A549 (cell line): Measurements from ENCODE around the gene HNRNPLL.

ENCODE experiments used
- CBX8 ChIP-seq: fragments of 200-600 bp; sonication (generic); IDR thresholded peaks from 2 replicates; pipeline ENCODE4 v1.6.1; 2016
- CHD2 ChIP-seq: fragments of 150-350 bp; IDR thresholded peaks from 2 replicates; pipeline ENCODE4 v1.6.1; 2014; ENCODE audit warnings: low read length; ENCODE audit not compliant: partially characterized antibody
- CHD4 ChIP-seq: fragments of 200-600 bp; sonication (generic); IDR thresholded peaks from 2 replicates; pipeline ENCODE4 v1.6.1; 2016; ENCODE audit warnings: antibody characterized with exemption, mild to moderate bottlenecking, borderline replicate concordance
- CTCF ChIP-seq: fragments of >200 bp; sonication (Bioruptor Twin); formaldehyde crosslinking; IDR thresholded peaks from 3 replicates; pipeline ENCODE4 v1.5.1; 2016
- EHF ChIP-seq: fragments of 250-450 bp; sonication (Bioruptor Pico); IDR thresholded peaks from 2 replicates; pipeline ENCODE4 v1.5.0; 2020; ENCODE audit warnings: mild to moderate bottlenecking
- MYC ChIP-seq: IDR thresholded peaks from 2 replicates; pipeline ENCODE4 v1.6.1; 2012; ENCODE audit warnings: mild to moderate bottlenecking, inconsistent platforms, low read length, improper control_type of control experiment, borderline replicate concordance
- POLR2A ChIP-seq: IDR thresholded peaks from 2 replicates; pipeline ENCODE4 v1.6.1; 2012; ENCODE audit warnings: mild to moderate bottlenecking, low read length
- REST ChIP-seq: fragments of 200-600 bp; sonication (generic); IDR thresholded peaks from 2 replicates; pipeline ENCODE4 v1.6.1; 2016; ENCODE audit warnings: antibody characterized with exemption, mild to moderate bottlenecking, moderate library complexity
- USF2 ChIP-seq: fragments of 450-650 bp; IDR thresholded peaks from 2 replicates; pipeline ENCODE4 v1.6.1; 2014; ENCODE audit warnings: antibody characterized with exemption
- ZSCAN20 ChIP-seq: fragments of 250-450 bp; sonication (Bioruptor Pico); IDR thresholded peaks from 2 replicates; pipeline ENCODE4 v1.8.0; 2022; ENCODE audit warnings: mild to moderate bottlenecking, moderate library complexity

- TF ChIP-seq CTCF (no peak), CHD2 (no peak), USF2 (no peak), MYC (no peak), REST (no peak), EHF (CRISPR knock-in tag) (no peak), POLR2A (no peak), CBX8 (no peak), CHD4 (no peak), ZSCAN20 (CRISPR knock-in tag) (no peak)
Measured at GRCh38 chr2:38621018-38621417, 18.3 kb upstream of the HNRNPLL start.
